Stimulated activated CD8-positive, alpha-beta memory T cell treated with anti-CD3 and anti-CD28 coated beads, Interleukin-4, amount 100 ng/mL, for 1 hour (primary cell): Measurements from ENCODE around the gene NEUROD2.
"Not testable (repeated sequence)": the region's sequence is repeated elsewhere in the genome, so short reads cannot be mapped to it uniquely, and the experiment has no call there.

Experiments used
- DNase-seq, 2 donors: peaks; one replicate each; pipeline ENCODE4 v3.0.0-alpha.2; 2020; ENCODE audit warnings: low read depth in 2 of 2, low spot score in 1 of 2

Gene NEUROD2

GRCh38 chr17:39603304-39604016 lies 4.3 kb downstream of the NEUROD2 start:
- no peak for DNase-seq

DNA sequence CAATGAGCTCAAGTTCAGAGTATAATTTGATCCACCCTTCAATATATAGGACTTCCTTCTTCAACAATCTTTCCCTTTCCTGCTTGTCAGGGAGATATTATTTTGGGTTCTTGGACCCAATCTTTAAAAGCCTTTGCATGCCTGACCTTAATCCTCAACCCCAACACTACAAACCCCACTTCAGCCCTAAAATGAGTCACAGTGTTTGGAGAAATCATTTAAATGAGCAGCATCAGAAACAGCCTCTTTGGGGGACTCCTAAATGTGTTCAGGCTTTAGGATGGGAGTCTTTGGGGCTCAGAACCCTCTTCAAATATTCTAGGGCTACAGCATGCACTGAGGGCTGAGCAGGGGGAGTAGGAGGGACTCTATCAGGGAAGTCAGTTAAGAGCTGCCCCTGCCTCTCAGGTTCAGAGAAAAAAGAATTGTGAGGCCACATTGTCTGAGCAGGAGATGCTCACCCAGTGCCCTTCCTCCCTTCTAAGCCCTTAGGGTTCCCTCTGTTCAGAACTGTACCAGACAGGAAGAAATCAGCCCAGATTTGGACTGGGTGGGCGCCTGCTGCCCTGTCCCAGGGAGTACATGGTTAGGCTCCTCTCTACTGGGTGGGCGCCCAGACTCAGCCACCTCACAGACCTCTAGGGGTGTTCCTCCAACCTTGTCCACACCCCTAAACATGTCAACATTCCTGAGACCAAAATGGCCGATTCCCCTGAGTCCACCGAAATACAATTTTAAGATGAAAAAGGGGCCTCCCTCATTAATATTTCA lies 5.0 kb downstream of the NEUROD2 start:
- DNase-seq, result no peak

DNA sequence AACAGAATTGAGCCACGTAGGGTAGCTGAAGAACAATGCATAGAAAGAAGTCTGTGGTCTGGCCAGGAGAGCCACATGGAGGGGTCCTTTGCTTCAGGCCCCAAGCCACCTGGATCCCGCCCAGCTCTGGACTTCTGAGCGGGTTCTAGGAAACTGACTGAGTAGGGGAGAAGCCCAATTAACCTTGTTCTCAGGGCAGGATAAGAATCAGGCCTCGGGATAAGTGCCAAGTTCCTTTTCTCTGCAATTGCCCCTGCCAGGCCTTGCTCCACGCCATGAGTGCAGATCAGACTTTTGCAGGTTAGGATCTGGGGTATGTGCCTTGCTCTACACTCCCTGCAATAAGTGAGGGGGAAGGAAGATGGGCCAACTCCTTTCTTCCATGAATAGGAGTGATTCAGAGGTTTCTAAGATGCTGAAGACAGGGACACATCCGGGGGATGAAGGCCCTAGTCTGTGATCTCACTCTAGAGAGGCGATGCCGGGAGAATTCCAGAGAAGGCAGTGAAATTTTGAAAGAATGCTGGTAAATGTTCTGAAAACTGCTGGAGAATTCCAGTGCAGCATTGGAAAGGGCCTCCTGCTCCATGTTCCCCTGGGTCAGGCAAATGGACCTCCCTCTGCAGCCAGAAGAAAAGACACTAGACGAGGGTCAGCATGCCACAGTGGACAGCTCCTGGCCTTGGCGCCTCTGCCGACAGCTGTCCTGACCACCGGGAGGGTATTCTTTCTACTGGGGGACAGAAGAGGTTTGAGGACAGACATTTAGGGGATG lies 5.8 kb downstream of the NEUROD2 start:
- no peak for DNase-seq

GRCh38 chr17:39600997-39601597 lies 6.6 kb downstream of the NEUROD2 start:
- DNase-seq, result no peak

DNA sequence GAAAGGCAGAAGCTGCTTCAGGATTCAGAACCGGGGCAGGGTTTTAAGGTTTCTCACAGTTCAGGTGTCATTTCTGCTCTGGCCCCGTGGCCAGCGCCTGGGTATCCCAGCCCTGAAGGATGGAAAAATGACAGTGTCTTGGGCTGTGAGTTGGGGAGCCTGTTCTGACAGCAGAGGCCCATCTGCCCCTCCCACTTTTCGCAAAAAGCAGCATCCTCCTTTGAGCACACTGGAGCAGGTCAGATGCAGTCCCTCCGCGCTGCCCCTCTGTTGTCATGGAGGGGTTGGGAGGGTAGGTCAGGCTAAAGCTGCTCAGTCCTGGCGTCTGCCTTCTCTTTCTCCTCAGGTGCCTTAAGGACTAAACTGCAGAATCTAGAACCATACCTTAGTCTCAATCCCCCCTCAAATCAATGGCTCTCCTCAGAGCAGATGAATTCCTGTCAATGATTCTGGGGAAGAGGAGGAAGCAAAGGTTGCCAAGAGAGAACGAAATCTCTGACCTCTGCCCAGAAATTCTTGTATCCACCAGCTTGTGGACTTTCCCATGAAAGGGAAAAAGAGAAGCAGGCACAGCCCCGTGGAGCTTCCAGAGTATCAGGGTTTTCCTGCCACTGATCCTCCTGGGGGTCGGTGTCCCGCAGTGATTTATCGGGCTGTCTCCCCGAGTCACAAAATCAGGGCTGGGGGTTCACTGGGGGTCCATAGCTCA lies 7.3 kb downstream of the NEUROD2 start:
- no peak for DNase-seq

- DNase-seq, result no peak
Observed at GRCh38 chr17:39599665-39600231, 8.0 kb downstream of the NEUROD2 start.

DNA sequence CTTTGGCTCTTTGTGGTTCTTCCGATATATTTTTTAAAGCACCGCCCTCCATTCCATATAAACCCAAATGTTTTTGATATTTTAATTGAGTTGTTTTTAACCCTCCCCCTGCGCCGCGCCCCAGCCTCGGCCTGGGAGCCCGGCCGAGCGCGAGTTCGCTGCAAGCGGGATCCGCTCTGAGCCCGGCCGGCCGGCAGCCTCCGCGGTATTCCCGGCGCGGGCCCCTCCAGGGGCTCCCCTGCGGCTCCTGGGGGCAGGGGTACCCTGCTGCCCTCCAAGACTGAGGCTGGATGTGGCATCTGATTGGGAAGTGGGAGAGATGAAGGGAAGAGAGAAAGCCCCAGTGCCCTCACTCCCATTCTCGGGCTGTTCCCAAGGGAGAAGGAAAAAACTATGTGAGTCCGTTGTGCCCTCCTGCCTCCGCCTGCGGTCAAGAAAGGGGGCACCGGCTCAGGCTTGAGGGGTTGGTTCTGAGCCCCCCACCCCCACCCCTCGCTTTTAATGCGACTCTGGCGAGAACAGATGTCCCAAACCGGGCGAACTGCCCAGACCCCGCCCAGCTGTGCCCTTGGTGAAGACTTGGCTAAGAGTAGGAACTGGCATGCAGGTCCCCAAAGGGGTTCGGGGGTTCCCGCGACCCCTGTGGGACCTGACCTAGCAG lies 8.6 kb downstream of the NEUROD2 start:
- no peak for DNase-seq

DNA sequence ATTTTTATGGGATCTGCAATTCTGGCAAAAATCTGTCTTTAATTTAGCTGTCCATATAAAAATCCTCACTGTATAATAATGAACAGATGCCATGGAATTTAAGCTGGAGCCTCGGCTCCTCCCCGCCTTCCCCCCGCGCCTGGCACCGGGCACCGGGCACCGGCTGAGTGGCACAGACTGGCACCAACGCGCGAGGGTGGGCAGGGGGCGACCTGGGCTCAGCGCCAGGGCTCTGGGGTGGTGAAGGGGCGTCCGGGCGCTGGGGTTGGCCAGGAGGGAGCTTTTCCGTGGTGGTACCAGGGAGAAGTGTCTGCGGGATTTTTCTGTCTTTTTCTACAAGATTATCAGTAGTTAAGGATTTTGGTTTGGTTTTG lies 9.1 kb downstream of the NEUROD2 start:
- DNase-seq, result no peak

GRCh38 chr17:39598047-39598481 lies 9.7 kb downstream of the NEUROD2 start:
- no peak for DNase-seq

- no peak for DNase-seq
Observed at GRCh38 chr17:39597372-39598046, 10.2 kb downstream of the NEUROD2 start.

DNA sequence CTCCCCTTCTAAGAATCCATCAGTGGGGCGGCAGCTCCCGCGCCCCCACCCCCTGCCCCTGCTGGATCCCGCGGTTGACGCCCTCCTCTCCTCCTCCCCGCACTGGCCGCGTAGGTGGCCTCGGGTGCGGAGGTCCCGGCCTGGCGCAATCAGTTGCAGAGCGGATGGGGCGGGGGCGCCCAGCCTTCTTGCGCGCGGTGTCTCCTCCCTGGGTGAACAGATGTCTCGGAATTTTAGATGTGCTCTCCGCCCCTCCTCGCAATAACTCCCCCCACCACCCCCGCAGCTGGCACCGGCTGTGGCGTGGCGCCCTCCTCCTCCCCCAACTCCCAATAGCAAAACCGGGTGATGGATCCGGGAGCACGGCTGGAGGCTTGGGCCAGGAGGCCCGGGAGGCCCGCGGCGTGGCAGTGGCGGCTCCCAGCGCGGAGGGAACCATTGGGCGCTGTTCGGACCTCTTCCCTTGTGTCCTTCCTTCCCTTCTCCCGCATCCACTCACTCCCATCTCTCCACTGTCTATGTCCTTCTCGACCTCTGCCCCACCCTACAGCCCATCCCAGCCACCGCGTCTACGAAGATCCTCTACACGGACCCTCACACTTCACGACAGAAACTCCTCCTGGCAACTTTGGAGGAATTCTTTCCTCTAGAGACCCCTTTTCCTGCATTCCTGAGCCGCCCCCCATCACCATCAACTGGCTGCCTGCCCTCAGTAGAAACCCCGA lies 11.0 kb downstream of the NEUROD2 start:
- DNase-seq, result no peak

- DNase-seq, result no peak
Observed at GRCh38 chr17:39595928-39596510, 11.7 kb downstream of the NEUROD2 start.

DNA sequence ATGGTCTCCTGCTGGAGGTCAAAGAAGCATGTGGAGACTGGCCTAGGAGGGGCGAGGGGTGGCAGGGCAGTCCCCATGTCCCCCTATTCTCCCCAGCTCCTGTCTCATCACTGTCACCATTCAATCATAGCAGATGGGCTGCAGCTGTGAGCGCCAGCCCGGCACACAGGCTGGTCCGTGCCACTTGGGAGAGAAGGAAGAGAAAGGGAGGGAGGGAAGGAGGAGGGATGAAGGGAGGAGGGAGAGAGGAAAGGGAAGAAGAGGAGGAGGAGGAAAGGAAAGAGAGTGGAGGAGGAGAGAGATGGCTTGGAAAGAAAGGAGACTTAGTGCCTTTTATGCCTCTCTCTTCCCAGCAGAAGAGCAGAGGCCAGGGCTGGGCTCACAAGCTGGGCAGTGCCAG lies 12.4 kb downstream of the NEUROD2 start:
- DNase-seq, result no peak

DNA sequence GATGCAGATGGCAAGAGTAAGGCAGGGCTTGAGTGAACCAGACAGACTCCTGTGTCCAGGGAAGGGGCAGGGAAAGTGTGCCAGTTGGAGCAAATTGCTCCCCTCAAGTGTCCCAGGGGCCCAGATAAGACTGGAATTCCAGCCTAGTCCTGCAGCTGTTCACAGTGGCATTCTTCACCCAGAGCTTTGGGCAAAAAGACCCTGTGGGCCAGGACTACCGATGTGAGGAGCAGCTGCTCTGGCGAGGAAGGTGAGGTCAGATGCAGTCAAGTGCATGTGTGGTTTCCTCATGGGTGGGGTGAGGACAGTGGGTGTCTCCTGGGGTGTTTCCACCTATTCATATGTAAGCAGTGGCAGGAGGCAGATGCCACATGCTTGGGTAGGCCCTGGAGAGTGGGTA lies 14.3 kb downstream of the NEUROD2 start:
- DNase-seq, result no peak

GRCh38 chr17:39591958-39592954 lies 15.5 kb downstream of the NEUROD2 start:
- no peak for DNase-seq

GRCh38 chr17:39590180-39590579 lies 17.5 kb downstream of the NEUROD2 start:
- DNase-seq, result not testable (repeated sequence)

GRCh38 chr17:39582658-39583057 lies 25.1 kb downstream of the NEUROD2 start:
- no peak for DNase-seq
